ENCODE results near the gene PKIB.

Gene PKIB

DNA sequence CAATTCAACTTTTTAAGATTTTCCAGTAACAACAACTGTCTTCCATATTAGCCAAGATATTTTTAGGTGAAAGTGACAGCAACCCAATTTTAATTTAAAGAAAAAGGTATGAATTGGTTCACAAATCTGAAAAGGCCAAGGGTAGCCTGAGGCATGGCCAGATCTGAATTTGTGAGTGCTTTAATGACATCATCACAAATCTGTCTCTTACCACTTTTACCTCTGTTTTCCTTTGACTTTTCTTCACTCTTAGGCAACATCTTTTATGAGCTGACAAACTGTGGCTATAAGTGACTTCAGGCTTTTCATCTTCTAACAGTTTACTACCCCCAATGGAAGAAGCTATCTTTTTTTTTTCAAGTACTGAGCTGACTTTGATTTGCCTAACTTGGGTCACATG is 44.5 kb upstream of the PKIB start:
- Histone ChIP-seq H3K4me1 (ENCODE audit: low read length) (0 out of 2 replicates have a peak, but pooled peaks cover 7% of the 10 kb centered on the region), H3K9me3 (replicated peaks; ENCODE audit: insufficient read depth, low read length) (no peaks in the 10 kb centered on the region), H3K27me3 (replicated peaks; ENCODE audit: insufficient read depth, low read length) (no peaks in the 10 kb centered on the region), H3K4me2 (ENCODE audit: low read depth, low read length) (no peak overlapping the region), H3K4me3 (ENCODE audit: low read length) (no peak overlapping the region), H3F3A (ENCODE audit: insufficient read depth, low read length) (no peaks in the 10 kb centered on the region), H3K9me2 (replicated peaks; ENCODE audit: insufficient read depth, low read length) (no peaks in the 10 kb centered on the region), H4K20me1 (ENCODE audit: insufficient read depth, low read length) (no peaks in the 10 kb centered on the region), H2AFZ (ENCODE audit: low read length) (no peak overlapping the region), H3K9ac (ENCODE audit: low read length) (no peak overlapping the region), H3K36me3 (replicated peaks; ENCODE audit: insufficient read depth, low read length) (no peaks in the 10 kb centered on the region), H3K79me2 (ENCODE audit: low read length) (no peaks in the 10 kb centered on the region), H3K27ac (ENCODE audit: low read length) (no peak overlapping the region)
- DNase-seq, result no peak
- no peak for TF ChIP-seq EZH2phosphoT487 (IDR thresholded peaks at IDR 0.05; ENCODE audit: low read length)
- TF ChIP-seq, protein P1, sequence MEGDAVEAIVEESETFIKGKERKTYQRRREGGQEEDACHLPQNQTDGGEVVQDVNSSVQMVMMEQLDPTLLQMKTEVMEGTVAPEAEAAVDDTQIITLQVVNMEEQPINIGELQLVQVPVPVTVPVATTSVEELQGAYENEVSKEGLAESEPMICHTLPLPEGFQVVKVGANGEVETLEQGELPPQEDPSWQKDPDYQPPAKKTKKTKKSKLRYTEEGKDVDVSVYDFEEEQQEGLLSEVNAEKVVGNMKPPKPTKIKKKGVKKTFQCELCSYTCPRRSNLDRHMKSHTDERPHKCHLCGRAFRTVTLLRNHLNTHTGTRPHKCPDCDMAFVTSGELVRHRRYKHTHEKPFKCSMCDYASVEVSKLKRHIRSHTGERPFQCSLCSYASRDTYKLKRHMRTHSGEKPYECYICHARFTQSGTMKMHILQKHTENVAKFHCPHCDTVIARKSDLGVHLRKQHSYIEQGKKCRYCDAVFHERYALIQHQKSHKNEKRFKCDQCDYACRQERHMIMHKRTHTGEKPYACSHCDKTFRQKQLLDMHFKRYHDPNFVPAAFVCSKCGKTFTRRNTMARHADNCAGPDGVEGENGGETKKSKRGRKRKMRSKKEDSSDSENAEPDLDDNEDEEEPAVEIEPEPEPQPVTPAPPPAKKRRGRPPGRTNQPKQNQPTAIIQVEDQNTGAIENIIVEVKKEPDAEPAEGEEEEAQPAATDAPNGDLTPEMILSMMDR (IDR thresholded peaks at IDR 0.05; ENCODE audit: low read length), result no peak
- TF ChIP-seq EZH2 (optimal IDR thresholded peaks at IDR 0.05; ENCODE audit: low read depth, low read length), result no peak

DNA sequence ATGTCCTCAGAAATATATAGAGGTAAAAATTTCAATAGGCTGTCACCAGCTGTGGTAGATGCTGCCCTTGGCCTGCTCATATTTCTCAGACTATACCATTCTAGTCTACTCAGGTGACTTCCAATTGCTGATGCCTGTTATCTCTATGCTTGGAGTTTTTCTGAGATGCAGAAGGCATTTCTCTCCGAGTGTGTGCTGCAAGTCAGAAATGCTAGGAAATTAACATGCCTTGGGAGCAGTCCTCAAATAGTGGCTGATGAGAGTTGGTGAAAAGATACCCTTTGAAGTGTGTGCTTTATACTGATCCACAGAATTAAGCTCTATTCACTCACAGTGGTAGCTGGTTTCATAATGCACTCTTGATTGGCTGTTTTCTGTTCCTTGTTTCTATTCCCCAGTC is 43.2 kb upstream of the PKIB start:
- Histone ChIP-seq H3K36me3 (replicated peaks; ENCODE audit: insufficient read depth, low read length) (no peaks in the 10 kb centered on the region), H3K9ac (ENCODE audit: low read length) (no peak overlapping the region), H3K9me2 (replicated peaks; ENCODE audit: insufficient read depth, low read length) (no peaks in the 10 kb centered on the region), H3K4me3 (ENCODE audit: low read length) (no peak overlapping the region), H3K27ac (ENCODE audit: low read length) (no peak overlapping the region), H4K20me1 (ENCODE audit: insufficient read depth, low read length) (no peaks in the 10 kb centered on the region), H3K4me2 (ENCODE audit: low read depth, low read length) (no peak overlapping the region), H2AFZ (ENCODE audit: low read length) (no peak overlapping the region), H3K27me3 (replicated peaks; ENCODE audit: insufficient read depth, low read length) (no peaks in the 10 kb centered on the region), H3K9me3 (replicated peaks; ENCODE audit: insufficient read depth, low read length) (no peaks in the 10 kb centered on the region), H3K4me1 (ENCODE audit: low read length) (0 out of 2 replicates have a peak, but pooled peaks cover 7% of the 10 kb centered on the region), H3F3A (ENCODE audit: insufficient read depth, low read length) (no peaks in the 10 kb centered on the region), H3K79me2 (ENCODE audit: low read length) (no peaks in the 10 kb centered on the region)
- TF ChIP-seq EZH2phosphoT487 (IDR thresholded peaks at IDR 0.05; ENCODE audit: low read length), result no peak
- TF ChIP-seq, protein P1 (IDR thresholded peaks at IDR 0.05; ENCODE audit: low read length), result no peak
- no peak for DNase-seq

DNA sequence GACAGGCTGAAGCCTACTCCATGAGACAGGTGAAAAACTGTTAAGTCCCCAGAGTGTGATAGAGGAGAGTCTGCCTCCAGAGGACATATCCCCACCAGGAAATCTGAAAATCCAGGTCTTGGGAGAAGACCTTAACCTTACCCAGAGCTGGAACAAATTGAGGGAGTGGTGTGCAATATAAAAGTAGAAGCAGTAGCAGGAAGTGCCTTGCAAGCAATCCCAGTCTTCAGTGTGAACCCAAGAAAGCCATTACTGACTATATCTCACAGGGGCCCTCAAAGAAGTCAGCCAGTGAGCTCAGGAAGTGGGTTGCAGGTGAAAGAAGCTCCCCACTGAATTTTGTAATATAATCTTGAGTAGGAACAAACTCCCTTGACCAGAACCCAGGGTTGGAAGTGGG is 41.9 kb upstream of the PKIB start:
- Histone ChIP-seq H2AFZ (ENCODE audit: low read length) (no peak overlapping the region), H3K4me3 (ENCODE audit: low read length) (no peak overlapping the region), H3K9me2 (replicated peaks; ENCODE audit: insufficient read depth, low read length) (no peaks in the 10 kb centered on the region), H4K20me1 (ENCODE audit: insufficient read depth, low read length) (no peaks in the 10 kb centered on the region), H3K27me3 (replicated peaks; ENCODE audit: insufficient read depth, low read length) (no peaks in the 10 kb centered on the region), H3F3A (ENCODE audit: insufficient read depth, low read length) (no peaks in the 10 kb centered on the region), H3K9me3 (replicated peaks; ENCODE audit: insufficient read depth, low read length) (no peaks in the 10 kb centered on the region), H3K36me3 (replicated peaks; ENCODE audit: insufficient read depth, low read length) (no peaks in the 10 kb centered on the region), H3K4me1 (ENCODE audit: low read length) (0 out of 2 replicates have a peak, but pooled peaks cover 7% of the 10 kb centered on the region), H3K9ac (ENCODE audit: low read length) (no peak overlapping the region), H3K79me2 (ENCODE audit: low read length) (no peaks in the 10 kb centered on the region), H3K4me2 (ENCODE audit: low read depth, low read length) (no peak overlapping the region), H3K27ac (ENCODE audit: low read length) (no peak overlapping the region)
- TF ChIP-seq EZH2phosphoT487 (IDR thresholded peaks at IDR 0.05; ENCODE audit: low read length) (no peak), EZH2 (optimal IDR thresholded peaks at IDR 0.05; ENCODE audit: low read depth, low read length) (no peak)
- TF ChIP-seq, protein P1 (IDR thresholded peaks at IDR 0.05; ENCODE audit: low read length), result no peak
- no peak for DNase-seq
